H1 (cell line): ENCODE results near the gene NUDCD2. TPM values are rescaled to one million over a fixed set of nuclear protein-coding genes. Genes with fewer than 3 reads are reported as not detected.

Experiments used
- CHD1 ChIP-seq: IDR thresholded peaks from 2 replicates; pipeline ENCODE4 v1.6.1; 2012; ENCODE audit warnings: low read depth, low read length, improper control_type of control experiment
- MAX ChIP-seq: IDR thresholded peaks from 2 replicates; pipeline ENCODE4 v1.6.1; 2012; ENCODE audit warnings: inconsistent platforms
- SAP30 ChIP-seq: fragments of 300-600 bp; sonication (generic); IDR thresholded peaks from 2 replicates; pipeline ENCODE4 v1.7.1; 2012; ENCODE audit warnings: low read length, moderate library complexity, mild to moderate bottlenecking, inconsistent platforms; ENCODE audit not compliant: insufficient read depth, insufficient replicate concordance
- polyA plus RNA-seq, 7 experiments: library from polyadenylated mRNA; depleted of rRNA in 3 of 7; stranded (reverse) in 5 of 7; unstranded in 2 of 7; fragments of >200 nt in 5 of 7; fragments of 200-250 nt in 2 of 7; gene quantifications; 1 replicate in 5 of 7; 2 replicates in 1 of 7; 4 replicates in 1 of 7; pipeline versions ENCODE4 v1.2.1 to v1.2.3, GENCODE V29; 2011 to 2013; ENCODE audit warnings: missing spikeins in 2 of 7, mixed read lengths in 2 of 7
- total RNA-seq: library from RNA; stranded (reverse); fragmentation: NEBNext Ultra II Directional; extraction: Animal tissue kit (Norgen Biotek cat#: 25700); gene quantifications from 2 replicates; pipeline ENCODE4 v1.2.1, GENCODE V29; 2021
- TF ChIP-seq, protein P1 (sequence below): fragments of 300-600 bp; sonication (generic); IDR thresholded peaks from 2 replicates; pipeline ENCODE4 v1.7.1; 2012; ENCODE audit warnings: low read length, moderate library complexity, mild to moderate bottlenecking, inconsistent platforms; ENCODE audit not compliant: insufficient replicate concordance
- TF ChIP-seq, protein P2 (sequence below), 3 experiments: IDR thresholded peaks; 1 replicate in 2 of 3; 2 replicates in 1 of 3; pipeline versions ENCODE4 v1.5.1 to v1.6.1; 2011; ENCODE audit warnings: low read length in 3 of 3, mild to moderate bottlenecking in 3 of 3, inconsistent platforms in 2 of 3, low read depth in 1 of 3, moderate library complexity in 1 of 3; ENCODE audit not compliant: insufficient read depth in 1 of 3; ENCODE audit errors: control extremely low read depth in 1 of 3

The NUDCD2 gene
- total and polyA plus RNA-seq, 2 of the 8 experiments (the other 6 are each of a cell fraction or from before 2014, with no cell fraction given), result 12.2 to 59.5 TPM

- TF ChIP-seq, protein P1, sequence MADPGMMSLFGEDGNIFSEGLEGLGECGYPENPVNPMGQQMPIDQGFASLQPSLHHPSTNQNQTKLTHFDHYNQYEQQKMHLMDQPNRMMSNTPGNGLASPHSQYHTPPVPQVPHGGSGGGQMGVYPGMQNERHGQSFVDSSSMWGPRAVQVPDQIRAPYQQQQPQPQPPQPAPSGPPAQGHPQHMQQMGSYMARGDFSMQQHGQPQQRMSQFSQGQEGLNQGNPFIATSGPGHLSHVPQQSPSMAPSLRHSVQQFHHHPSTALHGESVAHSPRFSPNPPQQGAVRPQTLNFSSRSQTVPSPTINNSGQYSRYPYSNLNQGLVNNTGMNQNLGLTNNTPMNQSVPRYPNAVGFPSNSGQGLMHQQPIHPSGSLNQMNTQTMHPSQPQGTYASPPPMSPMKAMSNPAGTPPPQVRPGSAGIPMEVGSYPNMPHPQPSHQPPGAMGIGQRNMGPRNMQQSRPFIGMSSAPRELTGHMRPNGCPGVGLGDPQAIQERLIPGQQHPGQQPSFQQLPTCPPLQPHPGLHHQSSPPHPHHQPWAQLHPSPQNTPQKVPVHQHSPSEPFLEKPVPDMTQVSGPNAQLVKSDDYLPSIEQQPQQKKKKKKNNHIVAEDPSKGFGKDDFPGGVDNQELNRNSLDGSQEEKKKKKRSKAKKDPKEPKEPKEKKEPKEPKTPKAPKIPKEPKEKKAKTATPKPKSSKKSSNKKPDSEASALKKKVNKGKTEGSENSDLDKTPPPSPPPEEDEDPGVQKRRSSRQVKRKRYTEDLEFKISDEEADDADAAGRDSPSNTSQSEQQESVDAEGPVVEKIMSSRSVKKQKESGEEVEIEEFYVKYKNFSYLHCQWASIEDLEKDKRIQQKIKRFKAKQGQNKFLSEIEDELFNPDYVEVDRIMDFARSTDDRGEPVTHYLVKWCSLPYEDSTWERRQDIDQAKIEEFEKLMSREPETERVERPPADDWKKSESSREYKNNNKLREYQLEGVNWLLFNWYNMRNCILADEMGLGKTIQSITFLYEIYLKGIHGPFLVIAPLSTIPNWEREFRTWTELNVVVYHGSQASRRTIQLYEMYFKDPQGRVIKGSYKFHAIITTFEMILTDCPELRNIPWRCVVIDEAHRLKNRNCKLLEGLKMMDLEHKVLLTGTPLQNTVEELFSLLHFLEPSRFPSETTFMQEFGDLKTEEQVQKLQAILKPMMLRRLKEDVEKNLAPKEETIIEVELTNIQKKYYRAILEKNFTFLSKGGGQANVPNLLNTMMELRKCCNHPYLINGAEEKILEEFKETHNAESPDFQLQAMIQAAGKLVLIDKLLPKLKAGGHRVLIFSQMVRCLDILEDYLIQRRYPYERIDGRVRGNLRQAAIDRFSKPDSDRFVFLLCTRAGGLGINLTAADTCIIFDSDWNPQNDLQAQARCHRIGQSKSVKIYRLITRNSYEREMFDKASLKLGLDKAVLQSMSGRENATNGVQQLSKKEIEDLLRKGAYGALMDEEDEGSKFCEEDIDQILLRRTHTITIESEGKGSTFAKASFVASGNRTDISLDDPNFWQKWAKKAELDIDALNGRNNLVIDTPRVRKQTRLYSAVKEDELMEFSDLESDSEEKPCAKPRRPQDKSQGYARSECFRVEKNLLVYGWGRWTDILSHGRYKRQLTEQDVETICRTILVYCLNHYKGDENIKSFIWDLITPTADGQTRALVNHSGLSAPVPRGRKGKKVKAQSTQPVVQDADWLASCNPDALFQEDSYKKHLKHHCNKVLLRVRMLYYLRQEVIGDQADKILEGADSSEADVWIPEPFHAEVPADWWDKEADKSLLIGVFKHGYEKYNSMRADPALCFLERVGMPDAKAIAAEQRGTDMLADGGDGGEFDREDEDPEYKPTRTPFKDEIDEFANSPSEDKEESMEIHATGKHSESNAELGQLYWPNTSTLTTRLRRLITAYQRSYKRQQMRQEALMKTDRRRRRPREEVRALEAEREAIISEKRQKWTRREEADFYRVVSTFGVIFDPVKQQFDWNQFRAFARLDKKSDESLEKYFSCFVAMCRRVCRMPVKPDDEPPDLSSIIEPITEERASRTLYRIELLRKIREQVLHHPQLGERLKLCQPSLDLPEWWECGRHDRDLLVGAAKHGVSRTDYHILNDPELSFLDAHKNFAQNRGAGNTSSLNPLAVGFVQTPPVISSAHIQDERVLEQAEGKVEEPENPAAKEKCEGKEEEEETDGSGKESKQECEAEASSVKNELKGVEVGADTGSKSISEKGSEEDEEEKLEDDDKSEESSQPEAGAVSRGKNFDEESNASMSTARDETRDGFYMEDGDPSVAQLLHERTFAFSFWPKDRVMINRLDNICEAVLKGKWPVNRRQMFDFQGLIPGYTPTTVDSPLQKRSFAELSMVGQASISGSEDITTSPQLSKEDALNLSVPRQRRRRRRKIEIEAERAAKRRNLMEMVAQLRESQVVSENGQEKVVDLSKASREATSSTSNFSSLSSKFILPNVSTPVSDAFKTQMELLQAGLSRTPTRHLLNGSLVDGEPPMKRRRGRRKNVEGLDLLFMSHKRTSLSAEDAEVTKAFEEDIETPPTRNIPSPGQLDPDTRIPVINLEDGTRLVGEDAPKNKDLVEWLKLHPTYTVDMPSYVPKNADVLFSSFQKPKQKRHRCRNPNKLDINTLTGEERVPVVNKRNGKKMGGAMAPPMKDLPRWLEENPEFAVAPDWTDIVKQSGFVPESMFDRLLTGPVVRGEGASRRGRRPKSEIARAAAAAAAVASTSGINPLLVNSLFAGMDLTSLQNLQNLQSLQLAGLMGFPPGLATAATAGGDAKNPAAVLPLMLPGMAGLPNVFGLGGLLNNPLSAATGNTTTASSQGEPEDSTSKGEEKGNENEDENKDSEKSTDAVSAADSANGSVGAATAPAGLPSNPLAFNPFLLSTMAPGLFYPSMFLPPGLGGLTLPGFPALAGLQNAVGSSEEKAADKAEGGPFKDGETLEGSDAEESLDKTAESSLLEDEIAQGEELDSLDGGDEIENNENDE, result peak; percentile 48
- TF ChIP-seq, protein P2, sequence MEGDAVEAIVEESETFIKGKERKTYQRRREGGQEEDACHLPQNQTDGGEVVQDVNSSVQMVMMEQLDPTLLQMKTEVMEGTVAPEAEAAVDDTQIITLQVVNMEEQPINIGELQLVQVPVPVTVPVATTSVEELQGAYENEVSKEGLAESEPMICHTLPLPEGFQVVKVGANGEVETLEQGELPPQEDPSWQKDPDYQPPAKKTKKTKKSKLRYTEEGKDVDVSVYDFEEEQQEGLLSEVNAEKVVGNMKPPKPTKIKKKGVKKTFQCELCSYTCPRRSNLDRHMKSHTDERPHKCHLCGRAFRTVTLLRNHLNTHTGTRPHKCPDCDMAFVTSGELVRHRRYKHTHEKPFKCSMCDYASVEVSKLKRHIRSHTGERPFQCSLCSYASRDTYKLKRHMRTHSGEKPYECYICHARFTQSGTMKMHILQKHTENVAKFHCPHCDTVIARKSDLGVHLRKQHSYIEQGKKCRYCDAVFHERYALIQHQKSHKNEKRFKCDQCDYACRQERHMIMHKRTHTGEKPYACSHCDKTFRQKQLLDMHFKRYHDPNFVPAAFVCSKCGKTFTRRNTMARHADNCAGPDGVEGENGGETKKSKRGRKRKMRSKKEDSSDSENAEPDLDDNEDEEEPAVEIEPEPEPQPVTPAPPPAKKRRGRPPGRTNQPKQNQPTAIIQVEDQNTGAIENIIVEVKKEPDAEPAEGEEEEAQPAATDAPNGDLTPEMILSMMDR (IDR thresholded peaks at IDR 0.05; ENCODE audit: control extremely low read depth in 1 of 3, insufficient read depth in 1 of 3, low read depth in 1 of 3, low read length in 3 of 3), result peak; percentile 33 to 51 (median 48); a peak in 3 of 4 replicates
- TF ChIP-seq SAP30, result no peak
- peak; percentile 74 for TF ChIP-seq MAX
- no peak; the same call in 1 of the 2 replicates for TF ChIP-seq CHD1
Measured at GRCh38 chr5:163503106-163504078, 43.5 kb upstream of the NUDCD2 start (continued).
